Endothelial cell of umbilical vein (primary cell): Measurements from ENCODE around the gene IFNL3. TPM values are rescaled to one million over a fixed set of nuclear protein-coding genes. Genes with fewer than 3 reads are reported as not detected.

ENCODE experiments used
- BruUV-seq: library from RNA; stranded (reverse); fragments of 400-500 nt; replicated peaks from 2 replicates; lab custom pipeline; 2021; lab: Mats Ljungman, UMichigan
- CTCF ChIA-PET: fragments of 300-600, 350-600 bp; sonication (Branson Sonifier 250); formaldehyde crosslinking; loops from one replicate; lab custom pipeline; 2021; ENCODE audit warnings: antibody characterized with exemption, inconsistent platforms; lab: Charles Lee
- POLR2A ChIA-PET: fragments of 300-600, 350-600 bp; sonication (Branson Sonifier 250); formaldehyde crosslinking; loops from one replicate; lab custom pipeline; 2021; ENCODE audit warnings: antibody characterized with exemption, inconsistent platforms; lab: Charles Lee
- DNase-seq: peaks from one replicate; pipeline ENCODE4 v3.0.0-alpha.2; 2011; ENCODE audit warnings: low read depth, low spot score
- FAIRE-seq: peaks from 2 replicates; lab custom pipeline; 2011; peaks lifted over from hg19 to GRCh38; lab: Jason Lieb, UNC
- H2AFZ ChIP-seq: 2 replicates; pipeline ENCODE4 v1.6.0; 2012; ENCODE audit warnings: low read depth, low read length, control low read depth, inconsistent platforms
- H3K27ac ChIP-seq: 2 replicates; pipeline ENCODE4 v1.5.1; 2011; ENCODE audit warnings: low read depth, mild to moderate bottlenecking, control low read depth, low read length, moderate library complexity; ENCODE audit not compliant: insufficient read depth
- H3K27me3 ChIP-seq, 2 experiments: 2 replicates each; pipeline versions ENCODE4 v1.6.0 to v1.6.1; 2011; ENCODE audit warnings: low read length in 2 of 2, mixed read lengths in 1 of 2; ENCODE audit not compliant: control insufficient read depth in 2 of 2, insufficient read depth in 2 of 2
- H3K36me3 ChIP-seq, 2 experiments: 2 replicates in 1 of 2; 3 replicates in 1 of 2; pipeline ENCODE4 v1.5.1; 2011; ENCODE audit warnings: low read length in 2 of 2, mild to moderate bottlenecking in 1 of 2, moderate library complexity in 1 of 2; ENCODE audit not compliant: control insufficient read depth in 2 of 2, insufficient read depth in 2 of 2; ENCODE audit errors: extremely low read depth in 1 of 2
- H3K4me1 ChIP-seq: 3 replicates; pipeline ENCODE4 v1.5.1; 2011; ENCODE audit warnings: mild to moderate bottlenecking, low read length; ENCODE audit not compliant: control insufficient read depth, insufficient read depth; ENCODE audit errors: extremely low read depth
- H3K4me2 ChIP-seq: 2 replicates; pipeline ENCODE4 v1.6.1; 2011; ENCODE audit warnings: low read length, control low read depth, mixed read lengths; ENCODE audit not compliant: insufficient read depth
- H3K4me3 ChIP-seq, 3 experiments: fragments of 200-600 bp in 1 of 3; sonication (generic), shearing (Covaris generic) in 1 of 3; replicated peaks in 1 of 3; 2 replicates each; pipeline ENCODE4 v1.5.1; 2011 to 2016; ENCODE audit warnings: control low read depth in 3 of 3, low read length in 3 of 3, mild to moderate bottlenecking in 2 of 3, inconsistent platforms in 1 of 3, low read depth in 1 of 3, moderate library complexity in 1 of 3; ENCODE audit not compliant: insufficient read depth in 1 of 3
- H3K79me2 ChIP-seq: 2 replicates; pipeline ENCODE4 v1.6.0; 2012; ENCODE audit warnings: low read length, inconsistent platforms; ENCODE audit not compliant: control insufficient read depth, insufficient read depth
- H3K9ac ChIP-seq: replicated peaks from 2 replicates; pipeline ENCODE3; 2011; ENCODE audit warnings: low read length, control low read depth; ENCODE audit not compliant: insufficient read depth; ENCODE audit errors: extremely low read depth
- H3K9me1 ChIP-seq: replicated peaks from 3 replicates; pipeline ENCODE4 v1.6.0; 2011; ENCODE audit warnings: mild to moderate bottlenecking, low read length; ENCODE audit not compliant: control insufficient read depth, insufficient read depth; ENCODE audit errors: extremely low read depth
- H3K9me3 ChIP-seq: replicated peaks from 2 replicates; pipeline ENCODE4 v1.5.1; 2012; ENCODE audit warnings: low read length, inconsistent platforms; ENCODE audit not compliant: control insufficient read depth, insufficient read depth
- H4K20me1 ChIP-seq: replicated peaks from 2 replicates; pipeline ENCODE3; 2011; ENCODE audit warnings: mild to moderate bottlenecking, low read length; ENCODE audit not compliant: control insufficient read depth, insufficient read depth; ENCODE audit errors: extremely low read depth
- EZH2 ChIP-seq: IDR thresholded peaks from 2 replicates; pipeline ENCODE4 v1.6.1; 2012; ENCODE audit warnings: borderline replicate concordance, low read depth, mild to moderate bottlenecking, moderate library complexity, low read length, inconsistent platforms; ENCODE audit not compliant: severe bottlenecking
- FOS ChIP-seq: IDR thresholded peaks from 2 replicates; pipeline ENCODE4 v1.6.1; 2011; ENCODE audit warnings: mild to moderate bottlenecking, low read length, moderate library complexity, borderline replicate concordance; ENCODE audit not compliant: insufficient read depth
- GATA2 ChIP-seq: IDR thresholded peaks from 2 replicates; pipeline ENCODE4 v1.7.0; 2011; ENCODE audit warnings: low read depth, mild to moderate bottlenecking, moderate library complexity, mixed read lengths, low read length; ENCODE audit not compliant: insufficient read length, insufficient read depth
- JUN ChIP-seq: IDR thresholded peaks from 2 replicates; pipeline ENCODE4 v1.6.1; 2011; ENCODE audit warnings: borderline replicate concordance, low read depth; ENCODE audit not compliant: insufficient read length, insufficient read depth
- MAX ChIP-seq: IDR thresholded peaks from 2 replicates; pipeline ENCODE4 v1.6.1; 2011; ENCODE audit not compliant: insufficient read depth, insufficient read length
- MYC ChIP-seq: IDR thresholded peaks from one replicate; pipeline ENCODE4 v1.6.1; 2011; ENCODE audit warnings: mild to moderate bottlenecking, low read depth, low read length
- POLR2A ChIP-seq: IDR thresholded peaks from 2 replicates; pipeline ENCODE4 v1.6.1; 2012; ENCODE audit warnings: low read depth, mild to moderate bottlenecking, control low read depth, low read length
- POLR2AphosphoS5 ChIP-seq: IDR thresholded peaks from 2 replicates; pipeline ENCODE4 v1.6.1; 2012; ENCODE audit warnings: low read depth, mild to moderate bottlenecking, control low read depth, low read length, moderate library complexity; ENCODE audit not compliant: insufficient read depth
- dilution Hi-C: fragments of 300-500 bp; cut with MboI; formaldehyde crosslinking; loops from one replicate; pipeline ENCODE4 v1.15.0; 2019; ENCODE audit warnings: low sequenced_read_pairs; ENCODE audit not compliant: extremely low pct_ligation_motif_present
- intact Hi-C: fragments of 100-400 bp; cut with micrococcal nuclease; formaldehyde crosslinking; loops from one replicate; pipeline ENCODE4 v1.10.0; 2022
- polyA plus RNA-seq, 4 experiments: library from polyadenylated mRNA; depleted of rRNA in 3 of 4; stranded (reverse) in 3 of 4; unstranded in 1 of 4; fragments of >200 nt; gene quantifications; 2 replicates each; pipeline versions ENCODE4 v1.2.1 to v1.2.3, GENCODE V29; 2011 to 2012; ENCODE audit warnings: missing spikeins in 1 of 4
- total RNA-seq: library from RNA; stranded (reverse); gene quantifications from 2 replicates; pipeline ENCODE4 v1.2.3, GENCODE V29; 2021
- TF ChIP-seq, protein P1 (sequence below), 2 donors: IDR thresholded peaks; 1 replicate in 1 of 2; 2 replicates in 1 of 2; pipeline ENCODE4 v1.5.1; 2011; ENCODE audit warnings: low read length in 2 of 2, mild to moderate bottlenecking in 2 of 2, moderate library complexity in 2 of 2, control low read depth in 1 of 2, inconsistent platforms in 1 of 2, low read depth in 1 of 2; ENCODE audit not compliant: insufficient read depth in 1 of 2; ENCODE audit errors: extremely low read depth in 1 of 2

Gene IFNL3
- total and polyA plus RNA-seq, 2 donors (not counting 3 experiments of a cell fraction or from before 2014, with no cell fraction given), result not detected

DNA sequence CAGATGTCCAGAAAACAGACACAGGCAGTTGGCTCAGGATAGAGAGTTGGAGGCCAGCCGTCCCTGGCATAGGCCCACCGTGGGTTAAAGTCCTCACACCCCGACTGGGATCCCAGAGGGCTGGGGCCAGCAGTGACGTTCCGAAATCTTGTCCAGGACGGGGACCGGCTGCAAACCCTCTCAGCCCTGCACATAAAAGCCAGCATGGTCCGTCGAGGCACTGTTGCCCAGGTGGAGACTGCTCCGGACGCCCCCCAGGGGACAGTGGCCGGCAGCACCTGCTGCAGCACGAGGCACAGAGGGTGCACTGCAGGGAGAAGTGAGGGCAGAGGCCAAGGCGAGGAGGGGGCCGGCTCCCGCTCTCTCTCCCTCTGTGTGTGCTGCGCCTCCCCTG, 19.1 kb upstream of the IFNL3 start:
- CTCF ChIA-PET, result interaction anchor here (1.0 kb wide), 1 partner anchor 9 kb away, joined by 3 read pairs; no protein-coding TSS in a partner anchor
- H3K27me3 ChIP-seq, result peaks cover 32 to 42% of the 10 kb centered on the region in 2 experiments
- dilution Hi-C loops, result no loop called here

GRCh38 chr19:39262496-39262895, 17.7 kb upstream of the IFNL3 start:
- H2AFZ ChIP-seq, result no peak overlapping the region
- H3K79me2 ChIP-seq, result no peaks in the 10 kb centered on the region
- TF ChIP-seq FOS (no peak), POLR2AphosphoS5 (no peak), POLR2A (no peak), MAX (no peak), MYC (no peak), JUN (no peak), GATA2 (no peak), EZH2 (no peak)
- TF ChIP-seq, protein P1, sequence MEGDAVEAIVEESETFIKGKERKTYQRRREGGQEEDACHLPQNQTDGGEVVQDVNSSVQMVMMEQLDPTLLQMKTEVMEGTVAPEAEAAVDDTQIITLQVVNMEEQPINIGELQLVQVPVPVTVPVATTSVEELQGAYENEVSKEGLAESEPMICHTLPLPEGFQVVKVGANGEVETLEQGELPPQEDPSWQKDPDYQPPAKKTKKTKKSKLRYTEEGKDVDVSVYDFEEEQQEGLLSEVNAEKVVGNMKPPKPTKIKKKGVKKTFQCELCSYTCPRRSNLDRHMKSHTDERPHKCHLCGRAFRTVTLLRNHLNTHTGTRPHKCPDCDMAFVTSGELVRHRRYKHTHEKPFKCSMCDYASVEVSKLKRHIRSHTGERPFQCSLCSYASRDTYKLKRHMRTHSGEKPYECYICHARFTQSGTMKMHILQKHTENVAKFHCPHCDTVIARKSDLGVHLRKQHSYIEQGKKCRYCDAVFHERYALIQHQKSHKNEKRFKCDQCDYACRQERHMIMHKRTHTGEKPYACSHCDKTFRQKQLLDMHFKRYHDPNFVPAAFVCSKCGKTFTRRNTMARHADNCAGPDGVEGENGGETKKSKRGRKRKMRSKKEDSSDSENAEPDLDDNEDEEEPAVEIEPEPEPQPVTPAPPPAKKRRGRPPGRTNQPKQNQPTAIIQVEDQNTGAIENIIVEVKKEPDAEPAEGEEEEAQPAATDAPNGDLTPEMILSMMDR (IDR thresholded peaks at IDR 0.05; ENCODE audit: extremely low read depth in 1 of 2, insufficient read depth in 1 of 2, low read depth in 1 of 2, low read length in 2 of 2), result no peak
- H3K27ac ChIP-seq, result no peak overlapping the region
- H3K4me1 ChIP-seq, result no peaks in the 10 kb centered on the region
- BruUV-seq, result no TSS peak
- H3K9me1 ChIP-seq, result no peaks in the 10 kb centered on the region
- ChIA-PET CTCF (interaction anchor here (0.6 to 1.3 kb wide), 3 partner anchors 13 to 136 kb away, joined by 3 to 4 read pairs (median 4); partner anchors contain the start of gene IFNL4), POLR2A (no interaction called here)
- H3K27me3 ChIP-seq, result peaks cover 32 to 42% of the 10 kb centered on the region in 2 experiments
- FAIRE-seq (no peak), DNase-seq (no peak)
- H3K36me3 ChIP-seq, result no peaks in the 10 kb centered on the region
- no peak overlapping the region for H3K4me3 ChIP-seq
- dilution Hi-C loops (no loop called here), intact Hi-C loops (no loop called here)
- H3K9ac ChIP-seq, result no peak overlapping the region
- H3K4me2 ChIP-seq, result no peak overlapping the region
- no peaks in the 10 kb centered on the region for H3K9me3 ChIP-seq
- no peaks in the 10 kb centered on the region for H4K20me1 ChIP-seq

More for the DNA sequence above, 19.1 kb upstream of the IFNL3 start:
- Histone ChIP-seq H3K79me2 (no peaks in the 10 kb centered on the region), H3K9ac (no peak overlapping the region), H4K20me1 (no peaks in the 10 kb centered on the region), H3K36me3 (no peaks in the 10 kb centered on the region), H3K27ac (no peak overlapping the region), H2AFZ (no peak overlapping the region), H3K9me1 (no peaks in the 10 kb centered on the region), H3K4me2 (no peak overlapping the region), H3K4me3 (no peak overlapping the region), H3K4me1 (no peaks in the 10 kb centered on the region), H3K9me3 (no peaks in the 10 kb centered on the region)
- POLR2A ChIA-PET, result no interaction called here
- BruUV-seq, result no TSS peak
- intact Hi-C loops, result no loop called here
- no peak for DNase-seq
- TF ChIP-seq MYC (no peak), JUN (no peak), GATA2 (no peak), POLR2A (no peak)
- TF ChIP-seq, protein P1 (IDR thresholded peaks at IDR 0.05; ENCODE audit: extremely low read depth in 1 of 2, insufficient read depth in 1 of 2, low read depth in 1 of 2, low read length in 2 of 2), result no peak
- FAIRE-seq, result no peak
